Fibroblast of skin of left biceps (primary cell): ENCODE measurements around the gene ALK.

Experiments used
- DNase-seq, 2 experiments: peaks; one replicate each; pipeline ENCODE4 v3.0.0-alpha.2; 2013; ENCODE audit warnings: low read depth in 2 of 2

The ALK gene

DNA sequence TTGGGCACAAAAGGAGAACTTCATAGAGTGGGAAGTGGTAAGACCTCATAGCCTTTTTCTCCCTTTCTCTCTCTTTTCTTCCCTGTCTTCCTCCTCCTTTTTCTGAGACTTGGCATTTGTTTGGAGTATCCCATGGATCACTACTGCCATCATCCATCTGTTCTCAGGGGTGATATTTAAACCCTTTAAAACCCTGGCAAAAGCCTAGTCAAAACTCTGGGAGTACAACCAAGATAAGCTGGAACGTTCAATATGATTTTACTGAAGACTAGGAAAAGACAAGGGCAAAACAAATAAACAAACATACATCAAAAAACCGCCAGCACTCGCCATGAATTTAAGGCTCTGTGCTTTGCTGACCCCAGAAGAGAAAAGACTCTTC, 552.7 kb downstream of the ALK start:
- no peak for DNase-seq

- DNase-seq, result peak in 1 of 2 experiments; percentile 4
Measured at GRCh38 chr2:29367986-29368658, 553.3 kb downstream of the ALK start.

- DNase-seq, result no peak
Measured at GRCh38 chr2:29363111-29363510, 558.3 kb downstream of the ALK start.

DNA sequence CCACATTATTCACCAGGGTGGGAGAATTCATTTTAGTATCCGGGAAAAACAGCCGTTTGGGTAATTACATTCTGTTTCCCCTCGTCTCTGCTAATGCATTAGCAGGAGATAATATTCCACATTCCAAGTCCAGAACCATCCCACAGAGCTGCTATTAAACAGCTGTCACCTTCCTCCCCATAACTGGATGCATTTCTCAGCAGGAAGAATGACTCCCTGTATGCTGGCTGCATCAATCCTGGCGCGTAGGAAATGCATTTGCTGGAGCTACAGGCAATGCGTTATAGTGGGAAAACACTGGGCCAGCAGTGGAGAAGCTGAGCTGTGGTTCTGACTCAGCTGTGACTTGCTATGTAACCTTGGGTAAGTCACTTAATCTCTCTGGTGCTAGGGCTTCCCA, 560.2 kb downstream of the ALK start:
- no peak for DNase-seq

GRCh38 chr2:29360016-29360784, 561.2 kb downstream of the ALK start:
- DNase-seq, result no peak

DNA sequence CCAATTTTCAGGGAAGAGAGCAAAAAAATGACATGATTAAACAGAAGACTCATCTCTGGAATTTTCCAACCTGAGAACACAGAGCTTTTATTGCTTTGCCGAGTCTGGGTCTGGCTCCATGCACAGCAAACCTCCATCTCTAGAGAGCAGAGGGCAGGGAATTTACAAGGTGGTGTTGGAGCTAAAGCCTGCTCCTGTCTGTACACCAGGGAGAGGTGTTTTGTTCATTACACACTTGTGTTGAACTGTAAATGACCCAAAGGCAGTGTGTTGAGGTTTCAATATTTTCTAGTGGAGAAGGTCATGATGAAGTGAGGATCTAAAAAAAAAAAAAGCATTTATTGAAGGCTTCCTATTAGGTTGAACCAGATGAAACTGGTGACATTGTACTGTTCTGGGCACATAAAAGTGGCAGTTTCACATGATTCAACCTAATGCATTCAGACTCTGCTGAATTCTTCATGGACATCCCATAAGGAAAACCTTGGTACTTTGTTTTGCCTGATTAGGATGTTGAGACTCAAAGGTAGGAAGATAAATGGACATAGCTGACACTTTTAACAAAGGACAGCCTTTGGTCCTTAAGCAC, 567.9 kb downstream of the ALK start:
- DNase-seq, result no peak

DNA sequence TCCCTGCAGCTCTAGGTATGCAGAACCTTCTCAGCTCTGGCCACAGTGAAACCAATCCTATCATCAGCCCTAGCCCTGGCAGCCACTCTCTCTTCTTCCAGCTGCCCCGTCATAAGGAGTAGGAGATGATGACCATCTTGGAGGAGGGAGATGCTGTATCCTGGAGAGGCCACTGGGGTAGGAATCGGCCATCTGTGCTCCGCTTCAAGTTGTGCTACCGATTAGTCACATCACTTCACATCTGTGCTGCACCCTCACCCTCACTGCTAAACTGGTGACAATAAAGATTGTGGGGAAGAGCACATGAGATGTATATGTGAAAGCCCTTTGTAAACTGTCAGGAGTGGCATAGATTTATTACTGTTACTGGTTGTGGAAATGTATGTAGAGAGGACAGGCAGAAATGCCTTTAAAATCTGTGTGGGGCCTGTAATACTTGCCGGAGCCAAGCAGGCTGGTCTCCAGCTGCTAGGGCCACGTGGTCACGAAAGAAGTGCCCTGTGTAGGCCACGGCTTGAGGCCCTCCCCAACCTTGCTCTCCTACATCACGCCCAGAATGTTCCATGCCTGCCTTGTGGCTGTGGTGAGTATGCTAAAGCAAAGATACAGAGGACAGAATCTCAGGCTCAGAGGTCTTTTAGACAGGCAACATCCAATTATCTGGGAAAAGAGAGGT, 569.3 kb downstream of the ALK start:
- DNase-seq, result no peak

- DNase-seq, result no peak
Measured at GRCh38 chr2:29351248-29351647, 570.1 kb downstream of the ALK start.

- no peak for DNase-seq
Measured at GRCh38 chr2:29349316-29350030, 571.9 kb downstream of the ALK start.

- no peak for DNase-seq
Measured at GRCh38 chr2:29347774-29348461, 573.5 kb downstream of the ALK start.

DNA sequence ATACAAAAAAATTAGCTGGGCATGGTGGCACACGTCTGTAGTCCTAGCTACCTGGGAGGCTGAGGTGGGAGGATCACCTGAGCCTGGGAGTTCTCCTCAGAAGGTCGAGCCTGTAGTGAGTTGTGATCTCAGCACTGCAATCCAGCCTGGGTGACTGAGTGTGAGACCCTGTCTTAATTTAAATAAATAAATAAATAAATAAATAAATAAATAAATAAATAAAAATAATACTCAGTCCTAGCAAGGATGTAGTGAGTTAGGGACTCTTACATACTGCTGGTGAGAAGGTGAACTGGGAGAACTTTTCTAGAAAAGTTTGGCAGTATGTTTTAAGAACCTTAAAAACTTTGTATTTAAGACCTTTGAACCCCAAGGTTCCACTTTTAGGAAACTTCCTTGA, 576.1 kb downstream of the ALK start:
- no peak for DNase-seq

- no peak for DNase-seq
Measured at GRCh38 chr2:29343830-29344229, 577.6 kb downstream of the ALK start.

DNA sequence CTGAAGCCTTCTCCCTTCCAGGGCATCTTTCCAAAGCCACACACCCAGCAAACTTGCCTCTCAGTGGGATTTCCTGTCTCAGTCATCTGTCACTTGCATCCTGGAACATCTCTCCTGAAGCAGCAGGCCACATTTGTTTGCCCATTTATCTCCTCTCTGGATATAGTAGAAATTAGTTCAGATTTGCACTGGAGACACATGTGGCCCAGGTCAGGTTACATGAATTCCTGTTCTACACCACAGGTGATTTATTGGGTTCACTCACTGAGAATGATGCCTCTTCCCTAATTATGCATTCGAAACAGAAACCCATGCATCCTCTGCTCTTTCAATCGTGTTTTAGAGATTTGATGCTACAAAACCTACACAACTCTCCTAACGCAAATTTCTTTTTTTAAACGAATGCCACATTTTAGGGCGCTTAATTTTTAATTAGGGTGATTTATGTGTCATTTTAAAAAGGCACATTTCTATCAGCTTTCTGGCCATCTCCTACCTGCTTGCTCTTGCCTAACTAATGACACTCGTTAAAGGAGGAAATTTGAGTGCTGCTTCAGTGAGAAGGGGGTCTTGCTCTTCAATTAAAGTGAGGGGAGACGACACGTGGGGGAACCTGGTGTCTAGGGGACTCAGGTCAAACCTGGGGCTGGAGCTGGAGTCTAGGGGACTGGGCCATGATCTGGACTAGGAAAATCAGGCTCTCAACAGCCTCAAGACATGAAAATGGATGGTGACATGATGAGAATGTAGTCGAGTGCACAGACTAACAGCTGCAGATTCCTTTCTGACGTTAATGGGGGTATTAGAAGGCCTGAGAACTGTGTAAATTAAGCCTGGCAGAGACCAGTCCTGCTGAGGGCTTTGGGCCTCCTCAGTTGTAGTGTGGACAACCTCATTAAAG, 584.8 kb downstream of the ALK start:
- DNase-seq, result no peak

- no peak for DNase-seq
Measured at GRCh38 chr2:29335396-29335795, 586.0 kb downstream of the ALK start.

DNA sequence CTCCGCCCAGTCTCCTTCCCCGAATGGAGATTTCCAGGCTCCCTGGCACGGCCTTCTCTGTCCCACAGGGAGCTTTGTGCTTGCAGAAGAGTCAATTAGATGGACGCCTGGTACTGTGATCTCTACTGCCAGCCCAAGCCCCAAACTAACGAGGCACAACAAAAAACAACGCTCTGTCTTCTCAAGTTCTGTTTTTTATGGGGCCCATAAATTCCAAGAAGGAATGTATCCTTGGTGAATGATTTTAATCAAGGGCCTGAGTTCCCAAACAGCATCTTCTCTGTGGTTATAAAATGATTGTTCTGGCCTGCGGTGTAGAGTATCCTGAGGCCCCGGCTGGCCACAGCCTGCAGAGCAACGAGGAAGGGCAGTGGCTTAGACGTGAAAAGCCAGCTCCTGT, 586.7 kb downstream of the ALK start:
- DNase-seq, result no peak

GRCh38 chr2:29332540-29332939, 588.8 kb downstream of the ALK start:
- DNase-seq, result no peak

GRCh38 chr2:29329899-29330298, 591.5 kb downstream of the ALK start:
- DNase-seq, result no peak

DNA sequence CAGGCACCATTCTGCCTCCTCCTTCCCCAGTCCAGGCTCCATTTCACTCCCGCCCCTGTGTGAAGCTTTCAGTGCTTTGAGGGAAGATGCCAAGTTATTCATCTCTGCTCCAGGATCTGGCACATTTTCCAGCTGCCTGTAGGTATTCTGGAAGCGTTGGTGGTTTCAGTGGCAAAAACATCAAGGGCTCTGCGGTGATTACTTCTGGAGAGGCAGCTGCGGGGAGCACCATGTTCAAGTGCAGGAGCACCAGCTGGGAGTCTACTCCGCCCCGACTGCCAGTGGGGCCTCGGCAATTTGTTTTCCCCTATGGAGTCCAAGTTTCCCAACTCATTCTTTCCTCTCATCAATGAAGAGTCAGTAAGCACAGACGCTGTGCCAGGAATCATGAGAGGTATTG, 594.5 kb downstream of the ALK start:
- DNase-seq, result no peak

GRCh38 chr2:29325544-29325943, 595.8 kb downstream of the ALK start:
- no peak for DNase-seq

GRCh38 chr2:29323961-29324360, 597.4 kb downstream of the ALK start:
- DNase-seq, result peak; percentile 42 to 44
